Transverse colon (tissue), 3 donors: ENCODE results near the gene CBX2.

Experiments
- CTCF ChIP-seq, 5 experiments: fragments of 200-600 bp in 3 of 5; fragments of 450-650 bp in 2 of 5; sonication (generic) in 3 of 5; IDR thresholded peaks; 1 replicate in 2 of 5; 2 replicates in 3 of 5; pipeline ENCODE4 v1.5.1; 2016 to 2017; ENCODE audit warnings: antibody characterized with exemption in 5 of 5, inconsistent platforms in 3 of 5, mild to moderate bottlenecking in 2 of 5, moderate library complexity in 1 of 5
- POLR2A ChIP-seq: fragments of 450-650 bp; IDR thresholded peaks from one replicate; pipeline ENCODE4 v1.6.1; 2016; ENCODE audit warnings: antibody characterized with exemption, mild to moderate bottlenecking, moderate library complexity

GRCh38 chr17:79794659-79795511, 16.9 kb downstream of the CBX2 start:
- TF ChIP-seq CTCF (IDR thresholded peaks at IDR 0.05) (no peak), POLR2A (no peak)
